Esophagus muscularis mucosa (tissue), 4 donors: ENCODE measurements around the gene SLC3A2. TPM values are rescaled to one million over a fixed set of nuclear protein-coding genes. Genes with fewer than 3 reads are reported as not detected.

Source experiments
- DNase-seq: peaks from one replicate; pipeline ENCODE4 v3.0.0-alpha.2; 2017; ENCODE audit errors: extremely low spot score
- H3K27ac ChIP-seq, 4 donors: fragments of 200-600 bp; sonication (generic); replicated peaks in 1 of 4; 1 replicate in 3 of 4; 2 replicates in 1 of 4; pipeline ENCODE4 v1.5.1; 2016 to 2019; ENCODE audit warnings: mild to moderate bottlenecking in 1 of 4
- H3K27me3 ChIP-seq, 4 donors: fragments of 200-600 bp; sonication (generic); one replicate each; pipeline versions ENCODE4 v1.5.1 to v1.6.0; 2016 to 2019
- H3K36me3 ChIP-seq, 4 donors: fragments of 200-600 bp; sonication (generic); one replicate each; pipeline ENCODE4 v1.5.1; 2016 to 2019
- H3K4me1 ChIP-seq, 4 donors: fragments of 200-600 bp; sonication (generic); one replicate each; pipeline ENCODE4 v1.5.1; 2016 to 2019
- H3K4me3 ChIP-seq, 4 donors: fragments of 200-600 bp; sonication (generic); 1 replicate in 2 of 4; 2 replicates in 2 of 4; pipeline ENCODE4 v1.5.1; 2016 to 2019; ENCODE audit warnings: mild to moderate bottlenecking in 4 of 4, moderate library complexity in 1 of 4
- H3K9me3 ChIP-seq, 4 donors: fragments of 200-600 bp; sonication (generic); 1 replicate in 3 of 4; 2 replicates in 1 of 4; pipeline ENCODE4 v1.5.1; 2016 to 2019
- CTCF ChIP-seq, 3 experiments: fragments of 200-600 bp in 2 of 3; fragments of 450-650 bp in 1 of 3; sonication (generic) in 2 of 3; IDR thresholded peaks; one replicate each; pipeline ENCODE4 v1.5.1; 2017 to 2019; ENCODE audit warnings: antibody characterized with exemption in 3 of 3, mild to moderate bottlenecking in 2 of 3, moderate library complexity in 1 of 3
- EP300 ChIP-seq: sonication (generic); formaldehyde crosslinking; IDR thresholded peaks from one replicate; pipeline ENCODE4 v1.6.1; 2017; ENCODE audit warnings: antibody characterized with exemption
- POLR2A ChIP-seq: fragments of 450-650 bp; IDR thresholded peaks from one replicate; pipeline ENCODE4 v1.6.1; 2017; ENCODE audit warnings: antibody characterized with exemption, moderate library complexity, mild to moderate bottlenecking, low read depth
- POLR2AphosphoS5 ChIP-seq, 2 donors: sonication (generic); formaldehyde crosslinking; IDR thresholded peaks; one replicate each; pipeline ENCODE4 v1.6.1; 2017; ENCODE audit warnings: antibody characterized with exemption in 2 of 2
- WGBS: methylation state at CpG from one replicate; pipeline ENCODE4 v1.1.5; 2018; 5-methylcytosine and 5-hydroxymethylcytosine counted together
- intact Hi-C: fragments of 100-400 bp; cut with DNase I; formaldehyde crosslinking; loops from one replicate; pipeline ENCODE4 v1.15.1; 2023
- total RNA-seq, 4 donors: library from RNA; depleted of rRNA; stranded (reverse); fragments of >200 nt; gene quantifications; one replicate each; pipeline versions ENCODE4 v1.1.0 to v1.2.1, GENCODE V29; 2016

The SLC3A2 gene
- total RNA-seq, 4 donors from 2014 or later: 53.2 to 123 (median 86.4) TPM

GRCh38 chr11:62921201-62921572, 40.5 kb downstream of the SLC3A2 start, which contains the start of gene CHRM1:
TSS of gene CHRM1 (minus strand) at chr11:62921363. CDS start at chr11:62911100, 10,263 bp downstream.
- intact Hi-C loops: no loop called here
- WGBS: 36% methylated on average over 9 of the region's 9 CpGs
- peaks cover 0 to 68% (median 33%) of the 10 kb centered on the region in 4 donors for H3K27me3 ChIP-seq
- no peaks in the 10 kb centered on the region for H3K9me3 ChIP-seq
- H3K4me3 ChIP-seq: peak within 1 kb of the TSS in 1 of 4 donors; percentile 12
- no peaks in the 10 kb centered on the region for H3K36me3 ChIP-seq
- H3K4me1 ChIP-seq: peaks cover 24 to 36% (median 33%) of the 10 kb centered on the region in 4 donors
- no peak for DNase-seq
- H3K27ac ChIP-seq: no peak within 1 kb of the TSS
- TF ChIP-seq POLR2AphosphoS5 (IDR thresholded peaks at IDR 0.05) (no peak), CTCF (IDR thresholded peaks at IDR 0.05) (no peak), POLR2A (no peak), EP300 (no peak)

- Histone ChIP-seq H3K27me3 (peaks cover 0 to 73% (median 36%) of the 10 kb centered on the region in 4 donors), H3K36me3 (no peaks in the 10 kb centered on the region), H3K4me3 (peak overlapping the region in 1 of 4 donors; percentile 12), H3K4me1 (peaks cover 29 to 41% (median 37%) of the 10 kb centered on the region in 4 donors), H3K27ac (no peak overlapping the region), H3K9me3 (no peaks in the 10 kb centered on the region)
- no peak for TF ChIP-seq CTCF (IDR thresholded peaks at IDR 0.05)
- no peak for TF ChIP-seq POLR2AphosphoS5 (IDR thresholded peaks at IDR 0.05)
- no peak for TF ChIP-seq POLR2A
- no peak for TF ChIP-seq EP300
- intact Hi-C loops: no loop called here
- 31% methylated on average over 18 of the region's 19 CpGs for WGBS
- DNase-seq: no peak
Observed at GRCh38 chr11:62921573-62922188, 41.0 kb downstream of the SLC3A2 start.

GRCh38 chr11:62922189-62922589, 41.5 kb downstream of the SLC3A2 start:
- H3K9me3 ChIP-seq: no peaks in the 10 kb centered on the region
- WGBS: 55% methylated on average over 4 of the region's 4 CpGs

GRCh38 chr11:62922653-62923431, 42.1 kb downstream of the SLC3A2 start:
- H3K27ac ChIP-seq: no peak overlapping the region
- H3K36me3 ChIP-seq: no peaks in the 10 kb centered on the region
- no peak for DNase-seq
- intact Hi-C loops: no loop called here
- peaks cover 30 to 48% (median 43%) of the 10 kb centered on the region in 4 donors for H3K4me1 ChIP-seq
- TF ChIP-seq CTCF (IDR thresholded peaks at IDR 0.05) (peak in 1 of 3 experiments; percentile 9), POLR2AphosphoS5 (IDR thresholded peaks at IDR 0.05) (no peak)
- no peaks in the 10 kb centered on the region for H3K9me3 ChIP-seq
- WGBS: 37% methylated on average over 22 of the region's 24 CpGs
- peaks cover 0 to 84% (median 44%) of the 10 kb centered on the region in 4 donors for H3K27me3 ChIP-seq
- H3K4me3 ChIP-seq: peak overlapping the region in 2 of 4 donors; percentile 22 to 36

More at GRCh38 chr11:62922189-62922589, 41.5 kb downstream of the SLC3A2 start:
- Histone ChIP-seq H3K36me3 (no peaks in the 10 kb centered on the region), H3K27ac (no peak overlapping the region), H3K27me3 (peaks cover 0 to 78% (median 41%) of the 10 kb centered on the region in 4 donors), H3K4me1 (peaks cover 30 to 47% (median 42%) of the 10 kb centered on the region in 4 donors), H3K4me3 (no peak overlapping the region)
- TF ChIP-seq EP300 (no peak), POLR2AphosphoS5 (IDR thresholded peaks at IDR 0.05) (no peak), CTCF (IDR thresholded peaks at IDR 0.05) (no peak), POLR2A (no peak)
- no peak for DNase-seq
- intact Hi-C loops: no loop called here
